GM12878 (cell line): ENCODE data around the gene RAD51B. TPM values are rescaled to one million over a fixed set of nuclear protein-coding genes. Genes with fewer than 3 reads are reported as not detected.

ENCODE experiments used
- ATAC-seq: fragments of 200-7000 bp; cut with Tn5 transposase; 3 replicates; pipeline ENCODE4 v1.9.1; 2020; ENCODE audit warnings: mild to moderate bottlenecking, moderate library complexity
- BruUV-seq: library from RNA; stranded (reverse); fragments of 400-500 nt; replicated peaks from 2 replicates; lab custom pipeline; 2021; lab: Mats Ljungman, UMichigan
- CTCF ChIA-PET: fragments of 300-600 bp; sonication (Branson Sonifier 250); formaldehyde crosslinking; extraction: SDS; loops from one replicate; lab custom pipeline; 2021; ENCODE audit warnings: inconsistent platforms; lab: Yijun Ruan, JAX
- POLR2A ChIA-PET: fragments of 350-600 bp; formaldehyde crosslinking; extraction: SDS; loops from one replicate; lab custom pipeline; 2021; ENCODE audit warnings: inconsistent platforms; lab: Charles Lee
- RAD21 ChIA-PET: fragments of 300-600 bp; sonication (Branson Sonifier 250); formaldehyde crosslinking; loops from one replicate; lab custom pipeline; 2023; ENCODE audit warnings: antibody characterized with exemption; ENCODE audit not compliant: unreplicated experiment; lab: Charles Lee
- SMC1A ChIA-PET: fragments of 300-600 bp; sonication (Branson Sonifier 250); formaldehyde crosslinking; loops from one replicate; lab custom pipeline; 2023; ENCODE audit not compliant: unreplicated experiment, uncharacterized antibody; lab: Charles Lee
- DNase-seq: peaks from one replicate; pipeline ENCODE4 v3.0.0-alpha.2; 2011; ENCODE audit warnings: low read depth, low spot score
- FAIRE-seq: peaks from 3 replicates; lab custom pipeline; 2011; peaks lifted over from hg19 to GRCh38; lab: Jason Lieb, UNC
- H2AFZ ChIP-seq: 2 replicates; pipeline ENCODE4 v1.6.0; 2011; ENCODE audit warnings: low read depth, low read length, control low read depth; ENCODE audit not compliant: control insufficient read depth
- H3K27ac ChIP-seq: 2 replicates; pipeline ENCODE4 v1.5.1; 2011; ENCODE audit warnings: control low read depth; ENCODE audit not compliant: control insufficient read depth, insufficient read depth
- H3K27me3 ChIP-seq, 2 experiments: replicated peaks in 1 of 2; 2 replicates each; pipeline versions ENCODE4 v1.6.0 to v1.6.1; 2011; ENCODE audit warnings: low read length in 1 of 2; ENCODE audit not compliant: control insufficient read depth in 2 of 2, insufficient read depth in 2 of 2
- H3K36me3 ChIP-seq, 2 experiments: 2 replicates each; pipeline ENCODE4 v1.5.1; 2011; ENCODE audit warnings: low read length in 1 of 2; ENCODE audit not compliant: control insufficient read depth in 2 of 2, insufficient read depth in 2 of 2
- H3K4me1 ChIP-seq: 2 replicates; pipeline ENCODE4 v1.6.1; 2011; ENCODE audit warnings: mild to moderate bottlenecking, low read length, moderate library complexity, mixed read lengths; ENCODE audit not compliant: control insufficient read depth, insufficient read depth
- H3K4me2 ChIP-seq: 2 replicates; pipeline ENCODE4 v1.6.0; 2011; ENCODE audit warnings: control low read depth; ENCODE audit not compliant: control insufficient read depth, insufficient read depth
- H3K4me3 ChIP-seq: fragments of 200-600 bp; sonication (generic); 2 replicates; pipeline ENCODE4 v1.5.1; 2016
- H3K79me2 ChIP-seq: 2 replicates; pipeline ENCODE4 v1.6.0; 2011; ENCODE audit warnings: low read length; ENCODE audit not compliant: control insufficient read depth, insufficient read depth
- H3K9ac ChIP-seq: 2 replicates; pipeline ENCODE4 v1.8.0; 2011; ENCODE audit warnings: low read length, control low read depth, mixed read lengths; ENCODE audit not compliant: control insufficient read depth, insufficient read depth
- H3K9me3 ChIP-seq: replicated peaks from 3 replicates; pipeline ENCODE4 v1.5.1; 2011; ENCODE audit warnings: mild to moderate bottlenecking, low read length; ENCODE audit not compliant: control insufficient read depth, insufficient read depth
- H4K20me1 ChIP-seq: 2 replicates; pipeline ENCODE4 v1.6.0; 2011; ENCODE audit not compliant: control insufficient read depth, insufficient read depth
- WGBS: methylation state at CpG from one replicate; pipeline ENCODE4 v1.1.6; 2016; ENCODE audit warnings: low lambda C conversion rate; ENCODE audit not compliant: insufficient replicate concordance, insufficient coverage; ENCODE audit errors: missing lambda C conversion rate; 5-methylcytosine and 5-hydroxymethylcytosine counted together
- in situ Hi-C: fragments of 300-500 bp; cut with MboI; formaldehyde crosslinking; loops from 9 replicates; pipeline ENCODE4 v1.14.3; 2018; ENCODE audit warnings: mixed read lengths
- intact Hi-C: fragments of 100-400 bp; cut with micrococcal nuclease; formaldehyde crosslinking; loops from one replicate; pipeline ENCODE4 v1.14.2; 2022; ENCODE audit not compliant: unreplicated experiment
- polyA plus RNA-seq, 11 experiments: library from polyadenylated mRNA; depleted of rRNA in 4 of 11; unstranded in 6 of 11; stranded (reverse) in 5 of 11; fragments of >200 nt; fragmentation: Nextera tagmentation in 4 of 11; fragmentation: Illumina TruSeq in 1 of 11; extraction: Ambion mirVana in 4 of 11; extraction: Trizol in 1 of 11; gene quantifications; 1 replicate in 1 of 11; 2 replicates in 10 of 11; pipeline versions ENCODE4 v1.2.1 to v1.2.3, GENCODE V29; 2011 to 2016; ENCODE audit warnings: inconsistent platforms in 2 of 11, missing spikeins in 2 of 11, low read depth in 1 of 11
- total RNA-seq, 4 experiments: library from RNA; depleted of rRNA in 3 of 4; stranded (reverse); fragments of >200 nt in 3 of 4; fragmentation: Illumina TruSeq in 1 of 4; extraction: Trizol in 1 of 4; gene quantifications; 2 replicates each; pipeline versions ENCODE4 v1.2.1 to v1.2.3, GENCODE V29; 2013 to 2021
- TF ChIP-seq, protein P1 (sequence below): fragments of 450-650 bp; IDR thresholded peaks from 2 replicates; pipeline ENCODE4 v1.6.1; 2014; ENCODE audit warnings: mild to moderate bottlenecking
- TF ChIP-seq, protein P2 (sequence below): fragments of 450-650 bp; IDR thresholded peaks from 2 replicates; pipeline ENCODE4 v1.6.1; 2018; ENCODE audit warnings: mild to moderate bottlenecking, low read depth, moderate library complexity; ENCODE audit not compliant: partially characterized antibody
- TF ChIP-seq, protein P3 (sequence below): fragments of 450-650 bp; IDR thresholded peaks from 2 replicates; pipeline ENCODE4 v1.6.1; 2018; ENCODE audit warnings: borderline replicate concordance, mild to moderate bottlenecking; ENCODE audit not compliant: partially characterized antibody

The RAD51B gene
- total and polyA plus RNA-seq, 10 of the 15 experiments (the other 5 are each of a cell fraction or from before 2014, with no cell fraction given): 9.8 to 26.8 (median 21.3) TPM

DNA sequence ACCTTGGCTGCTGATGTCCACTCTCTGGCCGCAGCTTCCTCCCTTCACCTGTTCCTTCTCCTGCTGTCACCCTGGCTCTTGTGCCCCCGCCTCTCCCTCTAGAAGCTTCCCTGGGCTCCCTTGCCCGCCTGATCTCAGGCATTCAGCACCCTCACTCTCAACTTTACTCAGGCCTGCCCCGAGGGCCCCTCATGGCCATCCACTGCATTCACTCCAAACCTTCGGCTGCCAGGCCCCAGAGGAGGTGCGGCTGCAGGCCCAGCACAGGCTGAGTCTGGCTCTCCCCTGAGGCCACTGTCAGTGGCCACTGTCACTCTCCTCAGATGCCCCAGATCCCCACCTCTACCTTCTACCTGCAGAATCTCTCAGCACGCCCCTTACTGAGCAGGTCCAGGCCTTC, 789.4 kb downstream of the RAD51B start:
- H4K20me1 ChIP-seq: no peaks in the 10 kb centered on the region
- BruUV-seq: no TSS peak
- intact Hi-C loops (no loop called here), in situ Hi-C loops (no loop called here)
- RAD21 ChIA-PET: no interaction called here
- no peak overlapping the region for H3K4me3 ChIP-seq
- DNase-seq: no peak
- peaks cover 8% of the 10 kb centered on the region; the same call in 2 of the 3 replicates for H3K9me3 ChIP-seq
- no peak overlapping the region for H3K9ac ChIP-seq
- no peak for FAIRE-seq
- no peak for ATAC-seq
- H3K36me3 ChIP-seq: no peaks in the 10 kb centered on the region
- POLR2A ChIA-PET: no interaction called here
- no peak overlapping the region for H3K27ac ChIP-seq
- WGBS: 65% methylated on average over 7 of the region's 7 CpGs
- CTCF ChIA-PET: no interaction called here
- H3K79me2 ChIP-seq: no peaks in the 10 kb centered on the region
- no peaks in the 10 kb centered on the region for H3K4me1 ChIP-seq
- TF ChIP-seq, protein P1, sequence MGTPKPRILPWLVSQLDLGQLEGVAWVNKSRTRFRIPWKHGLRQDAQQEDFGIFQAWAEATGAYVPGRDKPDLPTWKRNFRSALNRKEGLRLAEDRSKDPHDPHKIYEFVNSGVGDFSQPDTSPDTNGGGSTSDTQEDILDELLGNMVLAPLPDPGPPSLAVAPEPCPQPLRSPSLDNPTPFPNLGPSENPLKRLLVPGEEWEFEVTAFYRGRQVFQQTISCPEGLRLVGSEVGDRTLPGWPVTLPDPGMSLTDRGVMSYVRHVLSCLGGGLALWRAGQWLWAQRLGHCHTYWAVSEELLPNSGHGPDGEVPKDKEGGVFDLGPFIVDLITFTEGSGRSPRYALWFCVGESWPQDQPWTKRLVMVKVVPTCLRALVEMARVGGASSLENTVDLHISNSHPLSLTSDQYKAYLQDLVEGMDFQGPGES: no peak
- TF ChIP-seq, protein P2, sequence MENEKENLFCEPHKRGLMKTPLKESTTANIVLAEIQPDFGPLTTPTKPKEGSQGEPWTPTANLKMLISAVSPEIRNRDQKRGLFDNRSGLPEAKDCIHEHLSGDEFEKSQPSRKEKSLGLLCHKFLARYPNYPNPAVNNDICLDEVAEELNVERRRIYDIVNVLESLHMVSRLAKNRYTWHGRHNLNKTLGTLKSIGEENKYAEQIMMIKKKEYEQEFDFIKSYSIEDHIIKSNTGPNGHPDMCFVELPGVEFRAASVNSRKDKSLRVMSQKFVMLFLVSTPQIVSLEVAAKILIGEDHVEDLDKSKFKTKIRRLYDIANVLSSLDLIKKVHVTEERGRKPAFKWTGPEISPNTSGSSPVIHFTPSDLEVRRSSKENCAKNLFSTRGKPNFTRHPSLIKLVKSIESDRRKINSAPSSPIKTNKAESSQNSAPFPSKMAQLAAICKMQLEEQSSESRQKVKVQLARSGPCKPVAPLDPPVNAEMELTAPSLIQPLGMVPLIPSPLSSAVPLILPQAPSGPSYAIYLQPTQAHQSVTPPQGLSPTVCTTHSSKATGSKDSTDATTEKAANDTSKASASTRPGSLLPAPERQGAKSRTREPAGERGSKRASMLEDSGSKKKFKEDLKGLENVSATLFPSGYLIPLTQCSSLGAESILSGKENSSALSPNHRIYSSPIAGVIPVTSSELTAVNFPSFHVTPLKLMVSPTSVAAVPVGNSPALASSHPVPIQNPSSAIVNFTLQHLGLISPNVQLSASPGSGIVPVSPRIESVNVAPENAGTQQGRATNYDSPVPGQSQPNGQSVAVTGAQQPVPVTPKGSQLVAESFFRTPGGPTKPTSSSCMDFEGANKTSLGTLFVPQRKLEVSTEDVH: no peak
- TF ChIP-seq, protein P3, sequence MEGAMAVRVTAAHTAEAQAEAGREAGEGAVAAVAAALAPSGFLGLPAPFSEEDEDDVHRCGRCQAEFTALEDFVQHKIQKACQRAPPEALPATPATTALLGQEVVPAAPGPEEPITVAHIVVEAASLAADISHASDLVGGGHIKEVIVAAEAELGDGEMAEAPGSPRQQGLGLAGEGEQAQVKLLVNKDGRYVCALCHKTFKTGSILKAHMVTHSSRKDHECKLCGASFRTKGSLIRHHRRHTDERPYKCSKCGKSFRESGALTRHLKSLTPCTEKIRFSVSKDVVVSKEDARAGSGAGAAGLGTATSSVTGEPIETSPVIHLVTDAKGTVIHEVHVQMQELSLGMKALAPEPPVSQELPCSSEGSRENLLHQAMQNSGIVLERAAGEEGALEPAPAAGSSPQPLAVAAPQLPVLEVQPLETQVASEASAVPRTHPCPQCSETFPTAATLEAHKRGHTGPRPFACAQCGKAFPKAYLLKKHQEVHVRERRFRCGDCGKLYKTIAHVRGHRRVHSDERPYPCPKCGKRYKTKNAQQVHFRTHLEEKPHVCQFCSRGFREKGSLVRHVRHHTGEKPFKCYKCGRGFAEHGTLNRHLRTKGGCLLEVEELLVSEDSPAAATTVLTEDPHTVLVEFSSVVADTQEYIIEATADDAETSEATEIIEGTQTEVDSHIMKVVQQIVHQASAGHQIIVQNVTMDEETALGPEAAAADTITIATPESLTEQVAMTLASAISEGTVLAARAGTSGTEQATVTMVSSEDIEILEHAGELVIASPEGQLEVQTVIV: no peak
- no peaks in the 10 kb centered on the region for H3K27me3 ChIP-seq
- H2AFZ ChIP-seq: no peak overlapping the region
- H3K4me2 ChIP-seq: no peak overlapping the region
- SMC1A ChIA-PET: interaction anchor here (2.7 kb wide), 1 partner anchor 17 kb away, joined by 9 read pairs; no protein-coding TSS in a partner anchor
